HEK293T (cell line): ENCODE results near the gene LILRB3.
"Not testable (repeated sequence)": the region's sequence is repeated elsewhere in the genome, so short reads cannot be mapped to it uniquely, and the experiment has no call there.

Experiments
- CTCF ChIA-PET: fragments of 350-600 bp; formaldehyde crosslinking; extraction: SDS; loops from one replicate; lab custom pipeline; 2021; ENCODE audit warnings: antibody characterized with exemption, inconsistent platforms; lab: Yijun Ruan, JAX
- POLR2A ChIA-PET: fragments of 350-600 bp; formaldehyde crosslinking; extraction: SDS; loops from one replicate; lab custom pipeline; 2020; ENCODE audit warnings: antibody characterized with exemption, inconsistent platforms; lab: Yijun Ruan, JAX
- DNase-seq: peaks from one replicate; pipeline ENCODE4 v3.0.0; 2012; ENCODE audit warnings: mixed read lengths; ENCODE audit errors: extremely low spot score
- ARNT ChIP-seq: fragments of 450-650 bp; IDR thresholded peaks from 2 replicates; pipeline ENCODE4 v1.6.1; 2017; ENCODE audit warnings: mild to moderate bottlenecking
- BHLHE40 ChIP-seq: fragments of 450-650 bp; IDR thresholded peaks from 2 replicates; pipeline ENCODE4 v1.6.1; 2016; ENCODE audit warnings: mild to moderate bottlenecking, moderate library complexity, borderline replicate concordance
- CTBP1 ChIP-seq: fragments of 450-650 bp; IDR thresholded peaks from 2 replicates; pipeline ENCODE4 v1.6.1; 2016; ENCODE audit warnings: borderline replicate concordance
- ELF4 ChIP-seq: fragments of 450-650 bp; IDR thresholded peaks from 2 replicates; pipeline ENCODE4 v1.6.1; 2017; ENCODE audit warnings: antibody characterized with exemption
- FOXA1 ChIP-seq: fragments of 450-650 bp; IDR thresholded peaks from 2 replicates; pipeline ENCODE4 v1.6.1; 2016; ENCODE audit warnings: mild to moderate bottlenecking
- FOXK2 ChIP-seq: fragments of 450-650 bp; IDR thresholded peaks from 2 replicates; pipeline ENCODE4 v1.6.1; 2016; ENCODE audit warnings: mild to moderate bottlenecking
- FOXM1 ChIP-seq: fragments of 450-650 bp; IDR thresholded peaks from 2 replicates; pipeline ENCODE4 v1.6.1; 2017; ENCODE audit warnings: mild to moderate bottlenecking, borderline replicate concordance
- HDGF ChIP-seq: fragments of 450-650 bp; IDR thresholded peaks from 2 replicates; pipeline ENCODE4 v1.6.1; 2017; ENCODE audit warnings: antibody characterized with exemption, borderline replicate concordance
- L3MBTL2 ChIP-seq: fragments of 450-650 bp; conservative IDR thresholded peaks from 2 replicates; pipeline ENCODE4 v1.6.1; 2016; ENCODE audit warnings: mild to moderate bottlenecking
- LEF1 ChIP-seq: fragments of 450-650 bp; IDR thresholded peaks from 2 replicates; pipeline ENCODE4 v1.6.1; 2017; ENCODE audit warnings: mild to moderate bottlenecking, borderline replicate concordance
- NFRKB ChIP-seq: fragments of 450-650 bp; IDR thresholded peaks from 2 replicates; pipeline ENCODE4 v1.6.1; 2016; ENCODE audit warnings: mild to moderate bottlenecking, moderate library complexity
- SP1 ChIP-seq: fragments of 450-650 bp; IDR thresholded peaks from 2 replicates; pipeline ENCODE4 v1.6.1; 2017
- SUZ12 ChIP-seq: fragments of 450-650 bp; IDR thresholded peaks from 2 replicates; pipeline ENCODE4 v1.6.1; 2016; ENCODE audit warnings: mild to moderate bottlenecking
- TARDBP ChIP-seq: fragments of 450-650 bp; IDR thresholded peaks from 2 replicates; pipeline ENCODE4 v1.6.1; 2016
- ZNF384 ChIP-seq: fragments of 450-650 bp; IDR thresholded peaks from 2 replicates; pipeline ENCODE4 v1.6.1; 2016
- TF ChIP-seq, protein P1 (sequence below): fragments of 450-650 bp; IDR thresholded peaks from 2 replicates; pipeline ENCODE4 v1.6.1; 2016

LILRB3 gene

DNA sequence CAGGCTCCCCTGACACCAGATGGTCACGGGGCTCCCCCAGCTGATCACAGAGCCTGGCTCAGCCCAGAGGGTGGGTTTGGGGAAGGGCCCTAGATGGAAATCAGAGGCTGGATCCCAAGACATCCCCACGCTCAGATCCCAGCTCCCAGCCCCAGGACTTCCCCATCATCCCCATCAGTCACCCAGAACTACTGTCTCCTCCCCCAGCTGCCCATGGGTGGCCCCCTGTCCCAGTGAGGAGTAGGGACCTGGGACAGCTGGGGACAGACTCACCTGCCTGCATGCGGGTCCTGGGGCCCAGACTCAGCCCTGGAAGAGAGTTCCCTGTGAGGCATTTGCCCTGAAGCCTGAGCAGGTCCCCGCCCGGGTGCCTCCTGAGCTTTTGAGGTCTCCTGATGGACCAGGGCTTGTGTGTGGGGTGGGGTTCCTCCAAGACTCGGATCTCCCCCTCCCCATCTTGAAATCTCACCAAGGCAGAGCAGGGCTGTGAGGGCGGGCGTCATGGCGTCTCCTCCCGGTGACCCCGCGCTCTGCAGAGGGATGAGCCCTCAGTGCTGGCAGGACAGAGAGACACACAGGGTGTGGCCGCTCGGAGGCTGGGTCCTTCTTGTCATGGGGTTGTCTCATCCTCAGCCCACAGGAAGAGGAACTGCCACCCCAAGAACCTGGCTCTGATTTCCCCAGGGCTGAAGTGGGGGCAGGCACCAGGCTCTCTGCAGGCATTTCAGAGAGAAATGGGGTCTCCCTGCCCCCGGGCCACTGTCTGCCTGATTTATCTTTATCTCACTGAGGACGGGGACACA lies at the start of gene LILRB3:
LILRB3 (minus strand) TSS at position 534 of the 803 bp plus-strand sequence; CDS start at position 503, 31 bp downstream.
- POLR2A ChIA-PET = interaction anchor here (1.2 kb wide), 1 partner anchor 17 kb away, joined by 3 read pairs; no protein-coding TSS in a partner anchor
- CTCF ChIA-PET, DNase-seq: not testable (repeated sequence)

GRCh38 chr19:54272181-54272580 lies 49.4 kb upstream of the LILRB3 start:
- DNase-seq, POLR2A ChIA-PET, CTCF ChIA-PET: not testable (repeated sequence)

DNA sequence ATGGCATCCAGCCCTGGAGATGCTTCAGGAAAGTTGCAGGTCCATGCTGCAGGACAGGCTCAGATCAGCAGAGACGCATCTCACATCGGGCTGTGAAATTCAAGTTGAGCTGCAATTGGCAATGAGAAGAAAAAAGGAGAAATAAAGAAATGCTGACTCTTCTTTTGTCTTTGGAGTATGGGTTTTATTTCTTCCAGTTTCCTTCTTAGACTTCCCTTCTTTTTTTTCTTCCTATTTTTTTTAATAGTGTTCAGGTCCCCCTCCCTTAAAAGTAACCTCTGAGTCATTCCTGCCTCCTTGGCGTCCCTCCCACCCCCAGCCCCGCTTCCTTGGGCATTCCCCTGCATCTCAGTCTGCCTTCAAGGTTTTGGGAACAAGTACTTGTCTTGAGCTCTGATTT lies 48.8 kb upstream of the LILRB3 start:
- POLR2A ChIA-PET, CTCF ChIA-PET, DNase-seq: not testable (repeated sequence)

DNA sequence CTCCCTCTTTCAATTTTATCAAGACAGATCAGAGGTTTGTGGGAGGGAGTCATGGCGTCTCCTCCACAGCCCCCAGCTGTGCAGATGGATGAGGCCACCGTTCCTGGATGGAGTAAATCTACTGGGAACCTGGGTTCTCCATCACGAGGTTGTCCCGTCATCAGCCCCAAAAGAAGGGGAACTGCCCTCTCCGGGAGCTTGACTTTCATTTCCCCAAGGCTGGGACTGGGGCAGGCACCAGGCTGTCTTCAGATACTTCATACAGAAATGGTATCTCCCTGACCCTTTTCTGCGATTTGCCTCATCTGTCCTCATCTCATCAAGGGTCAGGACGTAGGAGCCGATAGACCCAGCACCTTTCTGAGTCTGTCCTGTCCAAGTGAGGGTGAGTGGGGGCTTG lies 48.3 kb upstream of the LILRB3 start:
- no peak for TF ChIP-seq ARNT
- TF ChIP-seq TARDBP = no peak
- TF ChIP-seq, protein P1, sequence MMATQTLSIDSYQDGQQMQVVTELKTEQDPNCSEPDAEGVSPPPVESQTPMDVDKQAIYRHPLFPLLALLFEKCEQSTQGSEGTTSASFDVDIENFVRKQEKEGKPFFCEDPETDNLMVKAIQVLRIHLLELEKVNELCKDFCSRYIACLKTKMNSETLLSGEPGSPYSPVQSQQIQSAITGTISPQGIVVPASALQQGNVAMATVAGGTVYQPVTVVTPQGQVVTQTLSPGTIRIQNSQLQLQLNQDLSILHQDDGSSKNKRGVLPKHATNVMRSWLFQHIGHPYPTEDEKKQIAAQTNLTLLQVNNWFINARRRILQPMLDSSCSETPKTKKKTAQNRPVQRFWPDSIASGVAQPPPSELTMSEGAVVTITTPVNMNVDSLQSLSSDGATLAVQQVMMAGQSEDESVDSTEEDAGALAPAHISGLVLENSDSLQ = no peak
- TF ChIP-seq ZNF384 = no peak
- no peak for TF ChIP-seq ELF4
- ChIA-PET POLR2A (no interaction called here), CTCF (no interaction called here)
- no peak for DNase-seq

DNA sequence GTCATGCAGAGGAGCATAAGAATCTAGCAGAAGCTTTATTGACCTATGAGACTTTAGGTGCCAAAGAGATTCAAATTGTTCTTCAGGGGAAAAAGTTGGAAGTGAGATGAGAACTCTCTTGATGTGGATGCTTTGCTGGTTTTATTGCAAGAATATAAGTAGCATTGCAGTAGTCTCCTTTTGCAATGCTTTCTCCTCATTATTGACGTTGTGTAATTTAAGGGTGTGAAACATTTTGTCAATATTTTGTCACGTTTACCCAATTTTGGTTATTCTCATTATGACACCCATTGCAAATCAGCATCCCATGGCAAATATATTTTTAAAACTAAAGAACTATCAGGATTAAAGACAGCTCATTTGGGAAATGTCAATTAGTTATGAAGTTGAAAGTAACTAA lies 46.1 kb upstream of the LILRB3 start:
- POLR2A ChIA-PET = interaction anchor here (0.7 kb wide), 1 partner anchor 200 kb away, joined by 3 read pairs; no protein-coding TSS in a partner anchor
- CTCF ChIA-PET = no interaction called here
- no peak for DNase-seq
- TF ChIP-seq L3MBTL2 = no peak
- no peak for TF ChIP-seq CTBP1
- TF ChIP-seq ARNT = no peak
- no peak for TF ChIP-seq HDGF
- TF ChIP-seq NFRKB = no peak
- no peak for TF ChIP-seq FOXK2
- TF ChIP-seq ELF4 = no peak
- TF ChIP-seq LEF1 = no peak
- no peak for TF ChIP-seq FOXM1
- no peak for TF ChIP-seq SP1
- no peak for TF ChIP-seq ZNF384
- no peak for TF ChIP-seq TARDBP
- no peak for TF ChIP-seq BHLHE40
- TF ChIP-seq FOXA1 = no peak
- TF ChIP-seq, protein P1 = no peak

- ChIA-PET POLR2A (no interaction called here), CTCF (interaction anchor here (0.6 to 1.5 kb wide), 8 partner anchors 9 to 92 kb away, joined by 3 to 12 read pairs (median 3); partner anchors contain the start of genes LILRB5 and MBOAT7)
- TF ChIP-seq SUZ12 (no peak), CTBP1 (peak; percentile 84)
- peak; percentile 80 for DNase-seq
Measured at GRCh38 chr19:54266133-54266532, 43.3 kb upstream of the LILRB3 start.

DNA sequence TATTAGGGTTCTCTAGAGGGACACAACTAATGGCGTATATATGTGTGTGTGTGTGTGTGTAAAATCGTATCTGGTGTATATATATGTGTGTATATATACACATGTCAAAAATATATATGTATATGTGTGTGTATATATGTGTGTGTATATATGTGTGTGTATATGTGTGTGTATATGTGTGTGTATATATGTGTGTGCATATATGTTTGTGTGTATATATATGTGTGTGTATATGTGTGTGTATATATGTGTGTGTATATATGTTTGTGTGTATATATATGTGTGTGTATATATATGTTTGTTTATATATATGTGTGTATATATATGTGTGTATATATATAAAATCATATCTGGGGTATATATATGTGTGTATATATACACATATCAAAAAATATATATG lies 39.7 kb upstream of the LILRB3 start:
- TF ChIP-seq CTBP1 = no peak
- ChIA-PET CTCF (no interaction called here), POLR2A (no interaction called here)
- DNase-seq = no peak

GRCh38 chr19:54262066-54262465 lies 39.3 kb upstream of the LILRB3 start:
- DNase-seq = no peak
- TF ChIP-seq, protein P1 = no peak
- TF ChIP-seq ELF4 (no peak), ZNF384 (no peak)
- POLR2A ChIA-PET = no interaction called here
- CTCF ChIA-PET = no interaction called here
